Endothelial cell (in vitro differentiated cells): ENCODE data around the gene KREMEN1. TPM values are rescaled to one million over a fixed set of nuclear protein-coding genes. Genes with fewer than 3 reads are reported as not detected.
A peak's percentile ranks its signal among the peaks of the same experiment; 100 is the strongest.

Source experiments
- DNase-seq: peaks from one replicate; pipeline ENCODE4 v3.0.0; 2021; ENCODE audit warnings: low spot score
- H3K27ac Mint-ChIP-seq: one replicate; pipeline ENCODE4 v1.8.0; 2021; ENCODE audit warnings: mixed read lengths, inconsistent platforms; ENCODE audit not compliant: unreplicated experiment
- H3K27me3 Mint-ChIP-seq: one replicate; pipeline ENCODE4 v1.8.0; 2021; ENCODE audit warnings: mild to moderate bottlenecking, moderate library complexity, mixed read lengths, inconsistent platforms; ENCODE audit not compliant: unreplicated experiment
- H3K36me3 Mint-ChIP-seq: one replicate; pipeline ENCODE4 v1.8.0; 2021; ENCODE audit warnings: mild to moderate bottlenecking, low read depth, mixed read lengths, inconsistent platforms; ENCODE audit not compliant: unreplicated experiment
- H3K4me1 Mint-ChIP-seq: one replicate; pipeline ENCODE4 v1.8.0; 2021; ENCODE audit warnings: mild to moderate bottlenecking, mixed read lengths, inconsistent platforms; ENCODE audit not compliant: unreplicated experiment
- H3K4me3 Mint-ChIP-seq: one replicate; pipeline ENCODE4 v1.8.0; 2021; ENCODE audit warnings: mild to moderate bottlenecking, mixed read lengths, inconsistent platforms; ENCODE audit not compliant: unreplicated experiment
- H3K9me3 Mint-ChIP-seq: one replicate; pipeline ENCODE4 v1.8.0; 2021; ENCODE audit warnings: mixed read lengths, inconsistent platforms; ENCODE audit not compliant: unreplicated experiment
- CTCF ChIP-seq: fragments of 200-600 bp; sonication (generic); IDR thresholded peaks from one replicate; pipeline ENCODE4 v1.5.0; 2021; ENCODE audit warnings: antibody characterized with exemption; ENCODE audit not compliant: unreplicated experiment
- total RNA-seq: library from RNA; stranded (reverse); fragmentation: NEBNext Ultra II Directional; extraction: Animal tissue kit (Norgen Biotek cat#: 25700); gene quantifications from one replicate; pipeline ENCODE4 v1.2.1, GENCODE V29; 2021; ENCODE audit not compliant: unreplicated experiment

KREMEN1 gene
- total RNA-seq, 1 donor from 2014 or later: 3.1 TPM

DNA sequence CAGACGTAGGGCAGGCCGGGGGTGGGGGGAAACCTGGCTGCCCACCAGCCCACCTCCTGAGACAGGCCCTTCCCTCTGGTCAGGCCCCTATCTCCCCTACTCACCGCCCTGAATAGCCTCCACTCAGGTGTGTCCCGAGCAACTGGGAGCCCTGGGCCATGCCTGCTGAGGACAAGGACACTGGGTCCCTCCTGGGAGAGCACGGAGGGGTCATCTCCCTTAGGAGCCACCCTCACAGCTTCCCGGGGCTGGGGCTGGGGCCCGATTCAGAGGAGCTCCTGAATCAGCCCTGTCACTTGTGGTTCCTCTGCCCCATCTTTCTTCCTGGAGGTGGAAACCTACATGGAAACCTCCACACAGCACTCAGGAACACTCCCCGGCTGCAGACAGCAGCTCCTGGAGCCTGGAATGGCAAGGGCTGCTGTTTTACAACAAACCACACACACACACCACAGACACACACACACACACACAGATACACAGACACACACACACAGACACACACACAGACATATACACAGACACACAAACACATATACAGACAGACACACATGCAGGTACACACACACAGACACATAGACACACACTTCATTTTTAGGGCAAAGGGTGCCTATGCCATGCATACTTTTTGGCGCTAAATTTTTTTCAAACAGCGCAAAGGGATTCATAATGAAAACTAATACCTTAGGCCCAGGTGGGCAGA lies 123.3 kb downstream of the KREMEN1 start:
- no peak for DNase-seq
- Mint-ChIP-seq H3K27ac (peak overlapping the region; percentile 70), H3K27me3 (peaks cover 7% of the 10 kb centered on the region), H3K9me3 (no peaks in the 10 kb centered on the region), H3K4me3 (no peak overlapping the region), H3K4me1 (peaks cover 16% of the 10 kb centered on the region), H3K36me3 (peaks cover 3% of the 10 kb centered on the region)
- no peak for TF ChIP-seq CTCF

DNA sequence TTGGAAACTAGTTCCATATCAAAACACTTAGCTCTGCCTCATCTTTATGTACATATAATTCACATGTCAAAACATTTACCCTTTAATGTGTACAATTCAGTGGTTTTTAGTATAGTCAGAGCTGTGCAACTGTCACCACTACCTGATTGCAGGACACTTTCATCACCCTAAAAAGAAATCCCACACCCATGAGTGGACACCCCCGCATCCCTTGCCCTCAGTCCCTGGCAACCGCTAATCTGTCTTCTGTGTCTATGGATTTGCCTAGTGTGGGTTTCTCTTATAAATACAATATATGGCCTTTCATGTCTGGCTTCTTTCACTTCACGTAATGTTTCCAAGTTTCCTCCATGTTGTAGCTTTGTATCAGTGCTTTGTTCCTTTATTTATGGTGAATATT lies 124.3 kb downstream of the KREMEN1 start:
- Mint-ChIP-seq H3K36me3 (peaks cover 3% of the 10 kb centered on the region), H3K4me1 (peaks cover 26% of the 10 kb centered on the region), H3K4me3 (no peak overlapping the region), H3K27ac (no peak overlapping the region), H3K9me3 (no peaks in the 10 kb centered on the region), H3K27me3 (peaks cover 7% of the 10 kb centered on the region)
- no peak for TF ChIP-seq CTCF
- no peak for DNase-seq

GRCh38 chr22:29198240-29198639 lies 125.4 kb downstream of the KREMEN1 start:
- Mint-ChIP-seq H3K4me3 (no peak overlapping the region), H3K9me3 (no peaks in the 10 kb centered on the region), H3K27me3 (peaks cover 7% of the 10 kb centered on the region), H3K36me3 (peaks cover 3% of the 10 kb centered on the region), H3K4me1 (peaks cover 33% of the 10 kb centered on the region), H3K27ac (no peak overlapping the region)
- no peak for TF ChIP-seq CTCF
- no peak for DNase-seq

- Mint-ChIP-seq H3K4me1 (peaks cover 36% of the 10 kb centered on the region), H3K27ac (no peak overlapping the region), H3K4me3 (no peak overlapping the region), H3K27me3 (peaks cover 7% of the 10 kb centered on the region), H3K9me3 (no peaks in the 10 kb centered on the region), H3K36me3 (peaks cover 3% of the 10 kb centered on the region)
- TF ChIP-seq CTCF: no peak
- no peak for DNase-seq
These were observed 127.0 kb downstream of the KREMEN1 start for GRCh38 chr22:29199702-29200400.

DNA sequence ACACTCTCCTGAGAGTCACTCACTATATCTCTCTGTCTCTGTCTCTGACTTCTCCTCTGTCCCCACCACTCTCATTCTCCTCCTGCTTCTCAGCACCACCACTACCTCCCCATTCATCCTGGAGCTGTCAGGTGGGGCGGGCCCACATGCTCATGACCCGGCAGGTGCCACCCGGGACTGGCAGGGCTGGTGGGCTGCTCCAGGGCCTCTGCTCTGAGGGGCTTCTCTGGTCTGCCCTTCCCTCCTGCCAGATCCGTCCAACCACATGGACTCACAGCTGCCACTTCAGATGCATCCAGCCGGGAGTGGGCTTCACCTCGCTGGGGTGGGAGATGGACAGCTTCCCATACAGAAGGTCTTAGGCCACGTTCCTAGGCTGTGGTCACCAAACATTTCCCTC lies 128.1 kb downstream of the KREMEN1 start:
- no peak overlapping the region for H3K4me3 Mint-ChIP-seq
- H3K4me1 Mint-ChIP-seq: peaks cover 33% of the 10 kb centered on the region
- peak overlapping the region; percentile 59 for H3K27ac Mint-ChIP-seq
- peaks cover 3% of the 10 kb centered on the region for H3K36me3 Mint-ChIP-seq
- H3K9me3 Mint-ChIP-seq: no peaks in the 10 kb centered on the region
- no peak for TF ChIP-seq CTCF
- H3K27me3 Mint-ChIP-seq: peaks cover 7% of the 10 kb centered on the region
- DNase-seq: no peak
